Spleen (tissue), 7 donors: ENCODE measurements around the gene CD2.

Experiments used
- CTCF ChIP-seq, 11 experiments: fragments of 200-600 bp in 7 of 11; fragments of 450-650 bp in 4 of 11; sonication (generic) in 4 of 11; IDR thresholded peaks in 8 of 11; conservative IDR thresholded peaks in 3 of 11; 1 replicate in 7 of 11; 2 replicates in 4 of 11; pipeline versions ENCODE4 v1.4.0 to v1.8.0; 2016 to 2021; ENCODE audit warnings: antibody characterized with exemption in 11 of 11, inconsistent platforms in 4 of 11, mild to moderate bottlenecking in 1 of 11
- POLR2A ChIP-seq, 3 donors: fragments of 450-650 bp; IDR thresholded peaks; one replicate each; pipeline ENCODE4 v1.5.1; 2017; ENCODE audit warnings: antibody characterized with exemption in 3 of 3, mild to moderate bottlenecking in 1 of 3
- donor health status: DM: no; HTN: no; CAD: no; lungs with moderate emphysema.
- donor health status: DM: no; HTN: no; CAD: no.
- donor health status: DM: no; HTN: no; CAD: no.

GRCh38 chr1:116763116-116763786, 9.0 kb downstream of the CD2 start:
- TF ChIP-seq POLR2A (IDR thresholded peaks at IDR 0.05) (no peak), CTCF (IDR thresholded peaks at IDR 0.05 in 8 of 11, conservative IDR thresholded peaks at IDR 0.05 in 3 of 11) (no peak)
